ENCODE results near the gene C17orf107. TPM values are rescaled to one million over a fixed set of nuclear protein-coding genes. Genes with fewer than 3 reads are reported as not detected.
A peak's percentile ranks its signal among the peaks of the same experiment; 100 is the strongest.
"Not testable (repeated sequence)": the region's sequence is repeated elsewhere in the genome, so short reads cannot be mapped to it uniquely, and the experiment has no call there.

C17orf107 gene
- total RNA-seq, 1 donor from 2014 or later: 1.8 TPM

DNA sequence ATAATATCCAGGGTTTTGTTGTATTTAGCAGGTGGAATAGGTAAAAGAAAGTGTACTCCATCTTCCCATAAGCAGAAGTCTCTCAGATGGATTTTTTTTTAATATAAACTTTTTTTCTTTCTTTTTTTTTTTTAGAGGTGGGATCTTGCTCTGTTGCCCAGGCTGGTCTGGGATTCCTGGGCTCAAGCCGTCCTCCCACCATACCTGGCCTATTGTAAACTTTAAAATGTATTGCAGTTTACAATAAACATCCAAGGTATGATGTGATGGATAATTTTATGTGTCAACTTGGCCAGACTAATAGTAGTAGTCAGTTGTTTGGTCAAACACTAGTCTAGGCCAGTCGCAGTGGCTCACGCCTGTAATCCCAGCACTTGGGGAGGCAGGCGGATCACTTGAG lies 22.0 kb downstream of the C17orf107 start:
- H3K36me3 Mint-ChIP-seq (ENCODE audit: low read depth): no peaks in the 10 kb centered on the region
- no peak for DNase-seq (ENCODE audit: low read depth, low spot score)
- H3K4me1 Mint-ChIP-seq: no peaks in the 10 kb centered on the region
- H3K9me3 Mint-ChIP-seq: no peaks in the 10 kb centered on the region
- H3K4me3 Mint-ChIP-seq: no peak overlapping the region
- peaks cover 3% of the 10 kb centered on the region for H3K27me3 Mint-ChIP-seq (ENCODE audit: low read depth)
- TF ChIP-seq, protein P1, sequence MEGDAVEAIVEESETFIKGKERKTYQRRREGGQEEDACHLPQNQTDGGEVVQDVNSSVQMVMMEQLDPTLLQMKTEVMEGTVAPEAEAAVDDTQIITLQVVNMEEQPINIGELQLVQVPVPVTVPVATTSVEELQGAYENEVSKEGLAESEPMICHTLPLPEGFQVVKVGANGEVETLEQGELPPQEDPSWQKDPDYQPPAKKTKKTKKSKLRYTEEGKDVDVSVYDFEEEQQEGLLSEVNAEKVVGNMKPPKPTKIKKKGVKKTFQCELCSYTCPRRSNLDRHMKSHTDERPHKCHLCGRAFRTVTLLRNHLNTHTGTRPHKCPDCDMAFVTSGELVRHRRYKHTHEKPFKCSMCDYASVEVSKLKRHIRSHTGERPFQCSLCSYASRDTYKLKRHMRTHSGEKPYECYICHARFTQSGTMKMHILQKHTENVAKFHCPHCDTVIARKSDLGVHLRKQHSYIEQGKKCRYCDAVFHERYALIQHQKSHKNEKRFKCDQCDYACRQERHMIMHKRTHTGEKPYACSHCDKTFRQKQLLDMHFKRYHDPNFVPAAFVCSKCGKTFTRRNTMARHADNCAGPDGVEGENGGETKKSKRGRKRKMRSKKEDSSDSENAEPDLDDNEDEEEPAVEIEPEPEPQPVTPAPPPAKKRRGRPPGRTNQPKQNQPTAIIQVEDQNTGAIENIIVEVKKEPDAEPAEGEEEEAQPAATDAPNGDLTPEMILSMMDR (conservative IDR thresholded peaks at IDR 0.05): no peak
- H3K27ac Mint-ChIP-seq (ENCODE audit: unreplicated experiment): no peak overlapping the region

DNA sequence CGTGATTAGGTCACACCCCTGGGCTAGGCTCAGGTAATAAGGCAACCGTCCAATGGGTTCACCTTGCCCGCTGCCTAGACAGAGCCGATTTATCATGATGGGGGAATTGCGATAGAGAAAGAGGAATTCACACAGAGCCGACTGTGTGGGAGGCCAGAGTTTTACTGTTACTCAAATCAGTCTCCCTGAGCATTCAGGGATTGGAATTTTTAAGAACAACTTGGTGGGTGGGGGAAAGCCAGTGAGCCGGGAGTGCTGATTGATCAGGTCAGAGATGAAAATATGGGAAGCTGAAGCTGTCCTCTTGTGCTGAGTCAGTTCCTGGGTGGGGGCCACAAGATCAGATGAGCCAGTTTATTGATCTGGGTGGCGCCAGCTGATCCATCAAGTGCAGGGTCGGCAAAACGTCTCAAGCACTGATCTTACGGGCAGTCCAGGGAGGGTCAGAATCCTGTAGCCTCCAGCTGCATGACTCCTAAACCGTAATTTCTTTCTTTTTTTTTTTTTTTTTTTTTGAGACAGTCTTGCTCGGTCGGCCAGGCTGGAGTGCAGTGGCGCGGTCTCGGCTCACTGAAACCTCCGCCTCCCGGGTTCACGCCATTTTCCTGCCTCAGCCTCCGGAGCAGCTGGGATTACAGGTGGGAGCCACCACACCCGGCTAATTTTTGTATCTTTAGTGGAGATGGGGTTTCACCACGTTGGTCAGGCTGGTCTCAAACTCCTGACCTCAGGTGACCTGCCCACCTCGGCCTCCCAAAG lies 27.4 kb downstream of the C17orf107 start:
- not testable (repeated sequence) for H3K4me1 Mint-ChIP-seq; H3K27ac Mint-ChIP-seq (ENCODE audit: unreplicated experiment); H3K27me3 Mint-ChIP-seq (ENCODE audit: low read depth); H3K9me3 Mint-ChIP-seq; DNase-seq (ENCODE audit: low read depth, low spot score); H3K4me3 Mint-ChIP-seq; H3K36me3 Mint-ChIP-seq (ENCODE audit: low read depth)

DNA sequence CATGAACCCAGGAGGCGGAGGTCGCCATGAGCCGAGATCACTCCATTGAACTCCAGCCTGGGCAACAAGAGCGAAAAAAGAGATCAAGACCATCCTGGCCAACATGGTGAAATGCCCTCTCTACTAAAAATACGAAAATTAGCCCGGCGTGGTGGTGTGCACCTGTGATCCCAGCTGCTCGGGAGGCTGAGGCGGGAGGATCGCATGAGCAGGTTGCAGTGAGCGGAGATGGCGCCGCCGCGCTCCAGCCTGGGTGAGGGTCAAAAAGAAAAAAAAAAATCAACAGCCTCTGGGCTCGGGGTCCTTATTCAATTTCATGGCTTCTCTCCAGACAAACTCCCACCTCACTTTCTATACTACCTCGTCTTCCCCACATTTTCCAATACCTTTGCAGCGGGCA lies 29.5 kb downstream of the C17orf107 start:
- DNase-seq (ENCODE audit: low read depth, low spot score): no peak
- TF ChIP-seq, protein P1 (conservative IDR thresholded peaks at IDR 0.05): no peak
- Mint-ChIP-seq H3K27me3 (ENCODE audit: low read depth) (no peaks in the 10 kb centered on the region), H3K27ac (ENCODE audit: unreplicated experiment) (no peak overlapping the region), H3K4me1 (no peaks in the 10 kb centered on the region), H3K9me3 (no peaks in the 10 kb centered on the region), H3K36me3 (ENCODE audit: low read depth) (peaks cover 4% of the 10 kb centered on the region), H3K4me3 (no peak overlapping the region)

DNA sequence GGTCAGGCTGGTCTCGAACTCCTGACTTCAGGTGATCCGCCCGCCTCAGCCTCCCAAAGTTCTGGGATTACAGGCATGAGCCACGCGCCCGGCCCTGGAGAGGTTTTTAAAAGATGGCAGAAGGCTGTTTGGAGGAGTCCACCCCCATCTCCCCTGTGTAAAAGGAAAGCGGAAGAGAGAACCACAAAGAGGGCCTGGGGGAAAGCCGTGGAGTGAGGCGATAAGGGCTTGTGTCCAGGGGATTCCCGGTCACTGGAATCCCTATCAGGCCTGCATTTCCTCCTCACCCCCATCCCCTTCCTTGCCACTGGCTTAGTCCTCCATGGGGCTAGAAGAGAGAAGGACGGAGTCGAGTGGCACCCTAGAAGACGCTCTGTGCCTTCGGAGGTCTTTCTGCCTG lies 32.6 kb downstream of the C17orf107 start, which contains the start of gene GP1BA:
TSS of gene GP1BA (plus strand) at position 315 of the 400 bp plus-strand sequence. CDS start 328 bp downstream, outside the sequence.
- TF ChIP-seq, protein P1 (conservative IDR thresholded peaks at IDR 0.05): no peak
- peaks cover 13% of the 10 kb centered on the region for H3K4me1 Mint-ChIP-seq
- peak within 1 kb of the TSS; percentile 87 for H3K27ac Mint-ChIP-seq (ENCODE audit: unreplicated experiment)
- H3K27me3 Mint-ChIP-seq (ENCODE audit: low read depth): no peaks in the 10 kb centered on the region
- H3K4me3 Mint-ChIP-seq: peak within 1 kb of the TSS; percentile 8
- H3K9me3 Mint-ChIP-seq: no peaks in the 10 kb centered on the region
- peaks cover 8% of the 10 kb centered on the region for H3K36me3 Mint-ChIP-seq (ENCODE audit: low read depth)
- no peak for DNase-seq (ENCODE audit: low read depth, low spot score)

DNA sequence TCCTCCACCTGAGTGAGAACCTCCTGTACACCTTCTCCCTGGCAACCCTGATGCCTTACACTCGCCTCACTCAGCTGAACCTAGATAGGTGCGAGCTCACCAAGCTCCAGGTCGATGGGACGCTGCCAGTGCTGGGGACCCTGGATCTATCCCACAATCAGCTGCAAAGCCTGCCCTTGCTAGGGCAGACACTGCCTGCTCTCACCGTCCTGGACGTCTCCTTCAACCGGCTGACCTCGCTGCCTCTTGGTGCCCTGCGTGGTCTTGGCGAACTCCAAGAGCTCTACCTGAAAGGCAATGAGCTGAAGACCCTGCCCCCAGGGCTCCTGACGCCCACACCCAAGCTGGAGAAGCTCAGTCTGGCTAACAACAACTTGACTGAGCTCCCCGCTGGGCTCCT lies 33.4 kb downstream of the C17orf107 start:
- Mint-ChIP-seq H3K27ac (ENCODE audit: unreplicated experiment) (peak overlapping the region; percentile 71), H3K9me3 (no peaks in the 10 kb centered on the region)

DNA sequence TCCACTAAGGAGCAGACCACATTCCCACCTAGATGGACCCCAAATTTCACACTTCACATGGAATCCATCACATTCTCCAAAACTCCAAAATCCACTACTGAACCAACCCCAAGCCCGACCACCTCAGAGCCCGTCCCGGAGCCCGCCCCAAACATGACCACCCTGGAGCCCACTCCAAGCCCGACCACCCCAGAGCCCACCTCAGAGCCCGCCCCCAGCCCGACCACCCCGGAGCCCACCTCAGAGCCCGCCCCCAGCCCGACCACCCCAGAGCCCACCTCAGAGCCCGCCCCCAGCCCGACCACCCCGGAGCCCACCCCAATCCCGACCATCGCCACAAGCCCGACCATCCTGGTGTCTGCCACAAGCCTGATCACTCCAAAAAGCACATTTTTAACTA lies 34.3 kb downstream of the C17orf107 start:
- Mint-ChIP-seq H3K9me3 (no peaks in the 10 kb centered on the region), H3K36me3 (ENCODE audit: low read depth) (peaks cover 8% of the 10 kb centered on the region), H3K4me3 (peak overlapping the region; percentile 79), H3K27me3 (ENCODE audit: low read depth) (no peaks in the 10 kb centered on the region), H3K27ac (ENCODE audit: unreplicated experiment) (peak overlapping the region; percentile 57), H3K4me1 (peaks cover 18% of the 10 kb centered on the region)
- DNase-seq (ENCODE audit: low read depth, low spot score): no peak
- TF ChIP-seq, protein P1 (conservative IDR thresholded peaks at IDR 0.05): no peak

More for the DNA sequence above, 33.4 kb downstream of the C17orf107 start:
- peak overlapping the region; percentile 8 for H3K4me3 Mint-ChIP-seq
- H3K36me3 Mint-ChIP-seq (ENCODE audit: low read depth): peaks cover 8% of the 10 kb centered on the region
- no peaks in the 10 kb centered on the region for H3K27me3 Mint-ChIP-seq (ENCODE audit: low read depth)
- DNase-seq (ENCODE audit: low read depth, low spot score): no peak
- H3K4me1 Mint-ChIP-seq: peaks cover 13% of the 10 kb centered on the region
- TF ChIP-seq, protein P1 (conservative IDR thresholded peaks at IDR 0.05): no peak
